D721Med (cell line): Measurements from ENCODE around the gene SLFN11.
"Not testable (repeated sequence)": the region's sequence is repeated elsewhere in the genome, so short reads cannot be mapped to it uniquely, and the experiment has no call there.

Source experiments
- DNase-seq: peaks from one replicate; pipeline ENCODE4 v3.0.0; 2011; ENCODE audit warnings: low spot score; ENCODE audit not compliant: insufficient read length
- FAIRE-seq: peaks from 2 replicates; lab custom pipeline; 2011; peaks lifted over from hg19 to GRCh38; lab: Jason Lieb, UNC
- TF ChIP-seq, protein P1 (sequence below): IDR thresholded peaks from 2 replicates; pipeline ENCODE4 v1.5.1; 2012; ENCODE audit warnings: mild to moderate bottlenecking, control low read depth; ENCODE audit not compliant: insufficient read depth; ENCODE audit errors: missing control alignments

The SLFN11 gene

DNA sequence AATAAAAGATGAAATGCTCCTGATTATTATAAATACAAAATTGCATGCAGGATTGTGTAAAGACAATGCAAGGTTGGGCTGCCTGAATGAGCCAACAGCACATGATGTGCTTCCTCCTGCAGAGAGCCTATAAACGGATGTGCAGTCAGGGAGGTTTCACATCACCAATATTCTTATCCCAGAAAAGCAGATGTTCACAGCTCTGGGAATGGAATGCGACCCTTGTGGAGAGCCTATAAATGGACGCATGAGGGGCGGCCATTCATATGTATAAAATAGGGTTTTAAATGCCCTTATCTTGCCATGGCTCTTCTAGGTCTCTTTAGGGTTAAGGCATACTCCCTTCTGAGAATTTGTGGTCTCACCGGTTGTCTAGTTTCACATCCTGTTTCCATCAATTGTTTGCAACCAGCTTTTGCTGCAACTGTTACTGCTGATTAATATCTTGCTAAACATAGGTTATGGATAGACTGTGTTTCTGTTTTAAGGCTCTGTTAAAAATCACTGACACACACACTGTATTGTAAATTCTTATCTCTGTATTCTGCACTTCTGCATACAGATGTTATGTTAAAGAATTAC is 31.9 kb downstream of the SLFN11 start:
- DNase-seq = no peak

DNA sequence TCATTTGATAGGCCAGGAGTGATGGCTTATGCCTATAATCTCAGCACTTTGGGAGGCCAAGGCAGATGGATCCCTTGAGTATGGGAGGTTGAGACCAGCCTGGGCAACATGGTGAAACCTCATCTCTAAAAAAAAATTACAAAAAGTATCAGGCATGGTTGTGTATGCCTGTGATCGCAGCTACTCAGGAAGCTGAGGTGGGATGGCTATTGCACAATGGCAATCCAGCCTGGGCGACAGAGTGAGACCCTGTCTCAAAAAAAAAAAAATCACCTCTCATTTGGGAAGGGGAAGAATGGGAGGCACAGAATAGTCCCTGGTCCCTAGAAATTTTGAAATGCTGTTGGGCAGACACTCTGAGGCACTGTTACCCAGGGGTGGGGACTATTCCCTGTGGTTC is 35.2 kb downstream of the SLFN11 start:
- FAIRE-seq (no peak), DNase-seq (no peak)
- TF ChIP-seq, protein P1, sequence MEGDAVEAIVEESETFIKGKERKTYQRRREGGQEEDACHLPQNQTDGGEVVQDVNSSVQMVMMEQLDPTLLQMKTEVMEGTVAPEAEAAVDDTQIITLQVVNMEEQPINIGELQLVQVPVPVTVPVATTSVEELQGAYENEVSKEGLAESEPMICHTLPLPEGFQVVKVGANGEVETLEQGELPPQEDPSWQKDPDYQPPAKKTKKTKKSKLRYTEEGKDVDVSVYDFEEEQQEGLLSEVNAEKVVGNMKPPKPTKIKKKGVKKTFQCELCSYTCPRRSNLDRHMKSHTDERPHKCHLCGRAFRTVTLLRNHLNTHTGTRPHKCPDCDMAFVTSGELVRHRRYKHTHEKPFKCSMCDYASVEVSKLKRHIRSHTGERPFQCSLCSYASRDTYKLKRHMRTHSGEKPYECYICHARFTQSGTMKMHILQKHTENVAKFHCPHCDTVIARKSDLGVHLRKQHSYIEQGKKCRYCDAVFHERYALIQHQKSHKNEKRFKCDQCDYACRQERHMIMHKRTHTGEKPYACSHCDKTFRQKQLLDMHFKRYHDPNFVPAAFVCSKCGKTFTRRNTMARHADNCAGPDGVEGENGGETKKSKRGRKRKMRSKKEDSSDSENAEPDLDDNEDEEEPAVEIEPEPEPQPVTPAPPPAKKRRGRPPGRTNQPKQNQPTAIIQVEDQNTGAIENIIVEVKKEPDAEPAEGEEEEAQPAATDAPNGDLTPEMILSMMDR = no peak

More for the DNA sequence above, 31.9 kb downstream of the SLFN11 start:
- TF ChIP-seq, protein P1 = no peak
- no peak for FAIRE-seq

DNA sequence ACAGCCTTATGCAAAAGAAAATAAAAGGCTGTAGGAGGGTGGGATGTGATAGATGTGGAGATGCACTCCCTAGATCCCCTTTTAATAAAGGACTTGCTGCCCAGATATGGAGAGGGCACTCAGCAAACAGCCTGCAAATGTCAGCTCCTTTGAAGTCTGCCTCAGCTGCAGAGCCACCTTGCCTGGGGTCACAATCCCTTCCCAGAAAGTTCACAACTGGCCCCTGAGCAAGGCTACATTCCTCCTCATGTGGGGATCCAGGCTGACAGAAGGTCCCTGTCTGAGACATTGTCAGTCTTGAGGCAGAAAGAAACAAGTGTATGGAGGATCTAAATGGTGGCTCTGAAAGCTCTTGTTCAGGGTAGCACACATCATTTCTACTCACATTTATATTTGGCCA is 36.1 kb downstream of the SLFN11 start:
- no peak for DNase-seq
- TF ChIP-seq, protein P1 = no peak
- no peak for FAIRE-seq

DNA sequence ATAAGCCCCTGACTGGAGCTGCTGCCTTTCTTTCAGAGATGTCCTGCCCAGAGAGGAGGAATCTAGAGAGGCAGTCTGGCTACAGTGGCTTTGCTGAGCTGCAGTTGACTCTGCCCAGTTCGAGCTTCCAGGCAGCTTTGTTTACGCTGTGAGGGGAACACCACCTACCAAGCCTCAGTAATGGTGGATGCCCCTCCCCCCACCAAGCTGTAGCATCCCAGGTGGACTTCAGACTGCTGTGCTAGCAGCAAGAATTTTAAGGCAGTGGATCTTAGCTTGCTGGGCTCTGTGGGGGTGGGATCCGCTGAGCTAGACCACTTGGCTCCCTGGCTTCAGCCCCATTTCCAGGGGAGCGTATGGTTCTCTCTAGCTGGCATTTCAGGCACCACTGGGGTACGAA is 39.8 kb downstream of the SLFN11 start:
- not testable (repeated sequence) for DNase-seq, FAIRE-seq

DNA sequence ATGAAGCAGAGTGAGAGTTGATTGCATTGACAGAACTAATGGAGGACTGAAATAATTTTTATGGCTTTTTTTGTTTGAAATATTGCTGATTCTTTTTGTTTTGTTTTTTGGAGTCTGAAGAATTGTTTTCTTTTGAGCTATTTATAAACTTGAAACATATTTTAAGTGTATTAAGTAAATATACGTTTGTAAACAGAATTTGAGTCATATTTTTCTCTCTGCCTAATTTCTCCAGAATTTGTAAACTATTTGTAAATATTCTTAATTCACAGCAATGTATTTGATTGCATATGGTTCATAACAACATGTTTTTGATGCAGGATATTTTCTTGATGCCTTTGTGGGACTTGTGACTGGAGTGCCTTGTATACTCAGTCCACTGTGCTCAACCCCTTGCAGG is 50.7 kb downstream of the SLFN11 start:
- TF ChIP-seq, protein P1 = no peak
- FAIRE-seq = no peak

DNA sequence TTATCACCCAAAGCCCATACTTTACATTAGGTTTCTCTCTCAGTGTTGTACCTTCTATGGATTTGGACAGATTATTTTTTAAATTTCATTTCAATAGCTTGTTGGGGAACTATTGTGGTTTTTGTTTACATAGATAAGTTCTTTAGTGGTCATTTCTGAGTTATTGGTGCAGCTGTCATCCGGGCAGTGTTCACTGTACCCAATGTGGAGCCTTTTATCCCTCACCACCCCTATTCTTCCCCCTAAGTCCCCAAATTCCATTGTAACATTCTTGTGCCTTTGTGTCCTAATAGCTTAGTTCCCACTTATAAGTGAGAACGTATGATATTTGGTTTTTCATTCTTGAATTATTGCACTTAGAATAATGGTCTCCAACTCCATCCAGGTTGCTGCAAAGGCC is 57.5 kb downstream of the SLFN11 start:
- FAIRE-seq (no peak), DNase-seq (no peak)
- TF ChIP-seq, protein P1 = no peak

More for the DNA sequence above, 50.7 kb downstream of the SLFN11 start:
- DNase-seq = no peak

DNA sequence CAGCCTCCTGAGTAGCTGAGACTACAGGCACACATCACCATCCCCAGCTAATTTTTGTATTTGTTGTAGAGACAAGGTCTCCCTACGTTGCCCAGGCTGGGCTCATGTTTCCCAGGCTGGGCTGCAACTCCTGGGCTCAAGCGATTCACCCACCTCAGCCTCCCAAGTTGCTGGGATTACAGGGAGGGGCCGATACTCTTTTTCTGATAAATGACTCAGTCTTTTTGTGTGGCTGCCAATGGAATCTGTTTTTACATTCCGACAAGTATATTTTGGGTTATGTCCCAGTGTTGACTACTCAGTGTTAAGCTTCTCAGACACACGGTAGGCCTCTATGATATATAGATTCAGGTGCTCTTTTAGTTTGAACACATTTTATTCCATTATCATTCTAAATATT is 58.1 kb downstream of the SLFN11 start:
- TF ChIP-seq, protein P1 = no peak
- FAIRE-seq (no peak), DNase-seq (no peak)
